Endothelial cell of umbilical vein (primary cell): ENCODE data around the gene IMPG1. TPM values are rescaled to one million over a fixed set of nuclear protein-coding genes. Genes with fewer than 3 reads are reported as not detected.

Experiments
- BruUV-seq: library from RNA; stranded (reverse); fragments of 400-500 nt; replicated peaks from 2 replicates; lab custom pipeline; 2021; lab: Mats Ljungman, UMichigan
- CTCF ChIA-PET: fragments of 300-600, 350-600 bp; sonication (Branson Sonifier 250); formaldehyde crosslinking; loops from one replicate; lab custom pipeline; 2021; ENCODE audit warnings: antibody characterized with exemption, inconsistent platforms; lab: Charles Lee
- POLR2A ChIA-PET: fragments of 300-600, 350-600 bp; sonication (Branson Sonifier 250); formaldehyde crosslinking; loops from one replicate; lab custom pipeline; 2021; ENCODE audit warnings: antibody characterized with exemption, inconsistent platforms; lab: Charles Lee
- DNase-seq: peaks from one replicate; pipeline ENCODE4 v3.0.0-alpha.2; 2011; ENCODE audit warnings: low read depth, low spot score
- FAIRE-seq: peaks from 2 replicates; lab custom pipeline; 2011; peaks lifted over from hg19 to GRCh38; lab: Jason Lieb, UNC
- H2AFZ ChIP-seq: 2 replicates; pipeline ENCODE4 v1.6.0; 2012; ENCODE audit warnings: low read depth, low read length, control low read depth, inconsistent platforms
- H3K27ac ChIP-seq: 2 replicates; pipeline ENCODE4 v1.5.1; 2011; ENCODE audit warnings: low read depth, mild to moderate bottlenecking, control low read depth, low read length, moderate library complexity; ENCODE audit not compliant: insufficient read depth
- H3K27me3 ChIP-seq, 2 experiments: 2 replicates each; pipeline versions ENCODE4 v1.6.0 to v1.6.1; 2011; ENCODE audit warnings: low read length in 2 of 2, mixed read lengths in 1 of 2; ENCODE audit not compliant: control insufficient read depth in 2 of 2, insufficient read depth in 2 of 2
- H3K36me3 ChIP-seq, 2 experiments: 2 replicates in 1 of 2; 3 replicates in 1 of 2; pipeline ENCODE4 v1.5.1; 2011; ENCODE audit warnings: low read length in 2 of 2, mild to moderate bottlenecking in 1 of 2, moderate library complexity in 1 of 2; ENCODE audit not compliant: control insufficient read depth in 2 of 2, insufficient read depth in 2 of 2; ENCODE audit errors: extremely low read depth in 1 of 2
- H3K4me1 ChIP-seq: 3 replicates; pipeline ENCODE4 v1.5.1; 2011; ENCODE audit warnings: mild to moderate bottlenecking, low read length; ENCODE audit not compliant: control insufficient read depth, insufficient read depth; ENCODE audit errors: extremely low read depth
- H3K4me2 ChIP-seq: 2 replicates; pipeline ENCODE4 v1.6.1; 2011; ENCODE audit warnings: low read length, control low read depth, mixed read lengths; ENCODE audit not compliant: insufficient read depth
- H3K4me3 ChIP-seq, 3 experiments: fragments of 200-600 bp in 1 of 3; sonication (generic), shearing (Covaris generic) in 1 of 3; replicated peaks in 1 of 3; 2 replicates each; pipeline ENCODE4 v1.5.1; 2011 to 2016; ENCODE audit warnings: control low read depth in 3 of 3, low read length in 3 of 3, mild to moderate bottlenecking in 2 of 3, inconsistent platforms in 1 of 3, low read depth in 1 of 3, moderate library complexity in 1 of 3; ENCODE audit not compliant: insufficient read depth in 1 of 3
- H3K79me2 ChIP-seq: 2 replicates; pipeline ENCODE4 v1.6.0; 2012; ENCODE audit warnings: low read length, inconsistent platforms; ENCODE audit not compliant: control insufficient read depth, insufficient read depth
- H3K9ac ChIP-seq: replicated peaks from 2 replicates; pipeline ENCODE3; 2011; ENCODE audit warnings: low read length, control low read depth; ENCODE audit not compliant: insufficient read depth; ENCODE audit errors: extremely low read depth
- H3K9me1 ChIP-seq: replicated peaks from 3 replicates; pipeline ENCODE4 v1.6.0; 2011; ENCODE audit warnings: mild to moderate bottlenecking, low read length; ENCODE audit not compliant: control insufficient read depth, insufficient read depth; ENCODE audit errors: extremely low read depth
- H3K9me3 ChIP-seq: replicated peaks from 2 replicates; pipeline ENCODE4 v1.5.1; 2012; ENCODE audit warnings: low read length, inconsistent platforms; ENCODE audit not compliant: control insufficient read depth, insufficient read depth
- H4K20me1 ChIP-seq: replicated peaks from 2 replicates; pipeline ENCODE3; 2011; ENCODE audit warnings: mild to moderate bottlenecking, low read length; ENCODE audit not compliant: control insufficient read depth, insufficient read depth; ENCODE audit errors: extremely low read depth
- EZH2 ChIP-seq: IDR thresholded peaks from 2 replicates; pipeline ENCODE4 v1.6.1; 2012; ENCODE audit warnings: borderline replicate concordance, low read depth, mild to moderate bottlenecking, moderate library complexity, low read length, inconsistent platforms; ENCODE audit not compliant: severe bottlenecking
- FOS ChIP-seq: IDR thresholded peaks from 2 replicates; pipeline ENCODE4 v1.6.1; 2011; ENCODE audit warnings: mild to moderate bottlenecking, low read length, moderate library complexity, borderline replicate concordance; ENCODE audit not compliant: insufficient read depth
- GATA2 ChIP-seq: IDR thresholded peaks from 2 replicates; pipeline ENCODE4 v1.7.0; 2011; ENCODE audit warnings: low read depth, mild to moderate bottlenecking, moderate library complexity, mixed read lengths, low read length; ENCODE audit not compliant: insufficient read length, insufficient read depth
- JUN ChIP-seq: IDR thresholded peaks from 2 replicates; pipeline ENCODE4 v1.6.1; 2011; ENCODE audit warnings: borderline replicate concordance, low read depth; ENCODE audit not compliant: insufficient read length, insufficient read depth
- MYC ChIP-seq: IDR thresholded peaks from one replicate; pipeline ENCODE4 v1.6.1; 2011; ENCODE audit warnings: mild to moderate bottlenecking, low read depth, low read length
- POLR2A ChIP-seq: IDR thresholded peaks from 2 replicates; pipeline ENCODE4 v1.6.1; 2012; ENCODE audit warnings: low read depth, mild to moderate bottlenecking, control low read depth, low read length
- POLR2AphosphoS5 ChIP-seq: IDR thresholded peaks from 2 replicates; pipeline ENCODE4 v1.6.1; 2012; ENCODE audit warnings: low read depth, mild to moderate bottlenecking, control low read depth, low read length, moderate library complexity; ENCODE audit not compliant: insufficient read depth
- dilution Hi-C: fragments of 300-500 bp; cut with MboI; formaldehyde crosslinking; loops from one replicate; pipeline ENCODE4 v1.15.0; 2019; ENCODE audit warnings: low sequenced_read_pairs; ENCODE audit not compliant: extremely low pct_ligation_motif_present
- intact Hi-C: fragments of 100-400 bp; cut with micrococcal nuclease; formaldehyde crosslinking; loops from one replicate; pipeline ENCODE4 v1.10.0; 2022
- polyA plus RNA-seq, 4 experiments: library from polyadenylated mRNA; depleted of rRNA in 3 of 4; stranded (reverse) in 3 of 4; unstranded in 1 of 4; fragments of >200 nt; gene quantifications; 2 replicates each; pipeline versions ENCODE4 v1.2.1 to v1.2.3, GENCODE V29; 2011 to 2012; ENCODE audit warnings: missing spikeins in 1 of 4
- total RNA-seq: library from RNA; stranded (reverse); gene quantifications from 2 replicates; pipeline ENCODE4 v1.2.3, GENCODE V29; 2021
- TF ChIP-seq, protein P1 (sequence below): IDR thresholded peaks from 2 replicates; pipeline ENCODE4 v1.6.1; 2011; ENCODE audit not compliant: insufficient read depth, insufficient read length
- TF ChIP-seq, protein P2 (sequence below), 2 donors: IDR thresholded peaks; 1 replicate in 1 of 2; 2 replicates in 1 of 2; pipeline ENCODE4 v1.5.1; 2011; ENCODE audit warnings: low read length in 2 of 2, mild to moderate bottlenecking in 2 of 2, moderate library complexity in 2 of 2, control low read depth in 1 of 2, inconsistent platforms in 1 of 2, low read depth in 1 of 2; ENCODE audit not compliant: insufficient read depth in 1 of 2; ENCODE audit errors: extremely low read depth in 1 of 2

IMPG1 gene
- total and polyA plus RNA-seq, 2 donors (not counting 3 experiments of a cell fraction or from before 2014, with no cell fraction given), result not detected

DNA sequence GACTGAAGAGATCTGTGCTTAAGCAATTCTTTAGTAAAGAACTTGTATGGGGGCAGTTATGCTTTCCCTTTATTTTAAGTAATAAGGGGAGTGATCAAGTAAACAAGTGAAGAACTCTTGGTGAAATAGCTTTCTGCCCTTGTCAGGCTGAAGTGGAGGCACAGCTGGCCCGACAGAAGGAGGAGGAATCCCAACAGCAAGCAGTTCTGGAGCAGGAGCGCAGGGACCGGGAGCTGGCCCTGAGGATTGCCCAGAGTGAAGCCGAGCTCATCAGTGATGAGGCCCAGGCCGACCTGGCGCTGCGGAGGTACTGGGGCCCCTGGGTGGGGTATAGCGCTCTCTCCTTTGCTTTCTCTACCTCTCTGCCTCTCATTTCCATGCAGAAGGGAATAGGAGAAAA lies 180.1 kb downstream of the IMPG1 start:
- BruUV-seq, result no TSS peak
- no peak for FAIRE-seq

DNA sequence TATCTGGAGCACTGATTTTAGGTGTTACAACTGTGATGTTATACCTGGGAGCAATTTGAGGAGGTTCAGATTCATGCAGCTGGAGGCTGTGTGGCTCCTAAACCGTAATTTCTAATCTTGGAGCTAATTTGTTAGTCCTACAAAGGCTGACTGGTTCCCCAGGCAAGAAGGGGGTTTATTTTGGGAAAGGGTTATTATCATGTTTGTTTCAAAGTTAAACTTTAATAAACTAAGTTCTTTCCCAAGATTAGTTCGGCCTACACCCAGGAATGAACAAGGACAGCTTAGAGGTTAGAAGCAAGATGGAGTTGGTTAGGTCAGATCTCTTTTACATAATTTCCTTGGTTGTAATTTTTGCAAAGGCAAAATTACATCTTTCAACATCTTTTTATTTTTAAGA lies 187.6 kb downstream of the IMPG1 start:
- no peaks in the 10 kb centered on the region for H3K9me3 ChIP-seq
- DNase-seq (no peak), FAIRE-seq (no peak)
- no peak overlapping the region for H3K9ac ChIP-seq
- dilution Hi-C loops (no loop called here), intact Hi-C loops (no loop called here)
- no TSS peak for BruUV-seq
- H3K27me3 ChIP-seq, result no peaks in the 10 kb centered on the region
- H4K20me1 ChIP-seq, result no peaks in the 10 kb centered on the region
- H2AFZ ChIP-seq, result no peak overlapping the region
- H3K4me2 ChIP-seq, result no peak overlapping the region
- ChIA-PET POLR2A (no interaction called here), CTCF (interaction anchor here (8.3 kb wide), 1 partner anchor 9 kb away, joined by 87 read pairs; no protein-coding TSS in a partner anchor)
- TF ChIP-seq, protein P1, sequence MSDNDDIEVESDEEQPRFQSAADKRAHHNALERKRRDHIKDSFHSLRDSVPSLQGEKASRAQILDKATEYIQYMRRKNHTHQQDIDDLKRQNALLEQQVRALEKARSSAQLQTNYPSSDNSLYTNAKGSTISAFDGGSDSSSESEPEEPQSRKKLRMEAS, result no peak
- TF ChIP-seq GATA2 (no peak), JUN (no peak), EZH2 (no peak), MYC (no peak), POLR2AphosphoS5 (no peak), POLR2A (no peak), FOS (no peak)
- TF ChIP-seq, protein P2, sequence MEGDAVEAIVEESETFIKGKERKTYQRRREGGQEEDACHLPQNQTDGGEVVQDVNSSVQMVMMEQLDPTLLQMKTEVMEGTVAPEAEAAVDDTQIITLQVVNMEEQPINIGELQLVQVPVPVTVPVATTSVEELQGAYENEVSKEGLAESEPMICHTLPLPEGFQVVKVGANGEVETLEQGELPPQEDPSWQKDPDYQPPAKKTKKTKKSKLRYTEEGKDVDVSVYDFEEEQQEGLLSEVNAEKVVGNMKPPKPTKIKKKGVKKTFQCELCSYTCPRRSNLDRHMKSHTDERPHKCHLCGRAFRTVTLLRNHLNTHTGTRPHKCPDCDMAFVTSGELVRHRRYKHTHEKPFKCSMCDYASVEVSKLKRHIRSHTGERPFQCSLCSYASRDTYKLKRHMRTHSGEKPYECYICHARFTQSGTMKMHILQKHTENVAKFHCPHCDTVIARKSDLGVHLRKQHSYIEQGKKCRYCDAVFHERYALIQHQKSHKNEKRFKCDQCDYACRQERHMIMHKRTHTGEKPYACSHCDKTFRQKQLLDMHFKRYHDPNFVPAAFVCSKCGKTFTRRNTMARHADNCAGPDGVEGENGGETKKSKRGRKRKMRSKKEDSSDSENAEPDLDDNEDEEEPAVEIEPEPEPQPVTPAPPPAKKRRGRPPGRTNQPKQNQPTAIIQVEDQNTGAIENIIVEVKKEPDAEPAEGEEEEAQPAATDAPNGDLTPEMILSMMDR (IDR thresholded peaks at IDR 0.05; ENCODE audit: extremely low read depth in 1 of 2, insufficient read depth in 1 of 2, low read depth in 1 of 2, low read length in 2 of 2), result no peak
- peaks cover 0 to 5% of the 10 kb centered on the region in 2 experiments for H3K36me3 ChIP-seq
- no peaks in the 10 kb centered on the region for H3K79me2 ChIP-seq
- H3K4me3 ChIP-seq, result no peak overlapping the region
- no peak overlapping the region for H3K27ac ChIP-seq
- no peaks in the 10 kb centered on the region for H3K4me1 ChIP-seq
- H3K9me1 ChIP-seq, result no peaks in the 10 kb centered on the region

More for the DNA sequence above, 180.1 kb downstream of the IMPG1 start:
- H3K9me3 ChIP-seq, result no peaks in the 10 kb centered on the region
- H3K9ac ChIP-seq, result no peak overlapping the region
- H3K79me2 ChIP-seq, result no peaks in the 10 kb centered on the region
- no peaks in the 10 kb centered on the region for H3K4me1 ChIP-seq
- no peaks in the 10 kb centered on the region for H3K9me1 ChIP-seq
- H3K36me3 ChIP-seq, result peaks cover 4 to 7% of the 10 kb centered on the region in 2 experiments
- no peak overlapping the region for H3K4me3 ChIP-seq
- ChIA-PET CTCF (interaction anchor here (0.7 to 3.9 kb wide), 22 partner anchors 11 to 1571 kb away, joined by 3 to 87 read pairs (median 10); partner anchors contain the start of gene HTR1B), POLR2A (no interaction called here)
- TF ChIP-seq, protein P1, result no peak
- no peak for TF ChIP-seq EZH2
- TF ChIP-seq GATA2, result no peak
- no peak for TF ChIP-seq MYC
- dilution Hi-C loops, result no loop called here
- no peak overlapping the region for H3K4me2 ChIP-seq
- intact Hi-C loops, result loop anchor here (5.0 kb wide), 1 partner anchor 1565 kb away; no protein-coding TSS in a partner anchor
- no peaks in the 10 kb centered on the region for H3K27me3 ChIP-seq
- no peak overlapping the region for H3K27ac ChIP-seq
- no peak overlapping the region for H2AFZ ChIP-seq
- H4K20me1 ChIP-seq, result no peaks in the 10 kb centered on the region
- DNase-seq, result no peak
